ENCODE results near the gene CCDC201. TPM values are rescaled to one million over a fixed set of nuclear protein-coding genes. Genes with fewer than 3 reads are reported as not detected.
"Not testable (repeated sequence)": the region's sequence is repeated elsewhere in the genome, so short reads cannot be mapped to it uniquely, and the experiment has no call there.

CCDC201 gene
- total and polyA plus RNA-seq, 2 of the 4 experiments (the other 2 are of a cell fraction), result not detected

DNA sequence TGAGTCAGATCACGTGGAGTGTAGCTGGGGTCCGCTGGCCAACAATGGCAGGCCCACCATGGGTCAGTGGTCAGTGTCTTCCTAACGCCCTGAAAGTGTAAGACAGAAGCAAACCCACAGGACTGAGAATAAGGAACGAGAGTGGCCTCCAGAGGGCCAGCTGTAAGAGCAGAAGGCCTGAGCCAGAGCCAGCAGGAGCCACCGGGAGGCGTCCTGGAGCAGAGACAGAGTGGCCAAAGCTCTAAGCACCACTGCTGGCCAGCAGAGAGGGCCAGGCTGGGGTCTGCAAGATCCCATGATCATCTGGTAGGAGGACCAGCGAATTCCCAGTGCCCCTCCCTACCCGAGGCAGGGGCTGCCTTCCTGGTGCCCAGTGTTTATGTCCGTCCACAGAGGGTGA lies 9.2 kb downstream of the CCDC201 start:
- Histone ChIP-seq H2BK120ac (ENCODE audit: low read depth, low read length) (no peak overlapping the region), H3K79me1 (ENCODE audit: low read depth in 1 of 2, low read length in 2 of 2) (no peaks in the 10 kb centered on the region), H2BK5ac (ENCODE audit: low read depth, low read length, poor library complexity, severe bottlenecking) (no peak overlapping the region), H2BK15ac (ENCODE audit: low read depth, low read length) (no peak overlapping the region), H3K9me3 (ENCODE audit: control insufficient read depth, insufficient read depth, low read length) (no peaks in the 10 kb centered on the region), H4K91ac (ENCODE audit: insufficient read depth, low read depth, low read length) (no peak overlapping the region), H3K56ac (ENCODE audit: extremely low read depth, insufficient read depth, low read length) (no peak overlapping the region), H3K4ac (ENCODE audit: low read depth, low read length) (no peak overlapping the region), H2AK9ac (replicated peaks; ENCODE audit: low read depth, low read length, poor library complexity) (peak overlapping the region; percentile 11), H3K14ac (replicated peaks; ENCODE audit: low read depth, low read length) (no peak overlapping the region), H3K36me3 (ENCODE audit: control insufficient read depth, insufficient read depth, low read length) (no peaks in the 10 kb centered on the region), H3K23ac (ENCODE audit: low read depth, low read length) (no peak overlapping the region), H4K5ac (ENCODE audit: low read depth, low read length) (no peak overlapping the region), H3K9me1 (ENCODE audit: insufficient read depth, low read length) (0 out of 2 replicates have a peak, but pooled peaks cover 2% of the 10 kb centered on the region), H3K27ac (ENCODE audit: insufficient read depth, low read length) (no peak overlapping the region), H3K9ac (ENCODE audit: low read depth, low read length) (no peak overlapping the region), H3K27me3 (ENCODE audit: control insufficient read depth, insufficient read depth, low read length) (peaks cover 29% of the 10 kb centered on the region), H2BK20ac (ENCODE audit: low read depth, low read length) (no peak overlapping the region), H3K4me1 (ENCODE audit: control insufficient read depth, insufficient read depth, low read length) (no peaks in the 10 kb centered on the region), H4K8ac (ENCODE audit: low read depth in 2 of 2, low read length in 2 of 2) (no peak overlapping the region), H2AK5ac (ENCODE audit: low read depth, low read length) (no peak overlapping the region), H3K4me3 (ENCODE audit: insufficient read depth, low read depth, low read length) (no peak overlapping the region), H3K4me2 (ENCODE audit: low read depth, low read length) (no peak overlapping the region), H3K18ac (ENCODE audit: low read depth, low read length) (no peak overlapping the region), H4K20me1 (ENCODE audit: insufficient read depth, low read length) (no peaks in the 10 kb centered on the region), H2AFZ (replicated peaks; ENCODE audit: low read length, poor library complexity) (no peak overlapping the region)
- no TSS peak for BruUV-seq (replicated peaks)
- ChIA-PET POLR2A (ENCODE audit: unreplicated experiment) (no interaction called here), CTCF (no interaction called here)
- dilution Hi-C loops (cut with HindIII; ENCODE audit: low sequenced_read_pairs, unreplicated experiment), result no loop called here
- ATAC-seq (ENCODE audit: low read depth) (no peak), DNase-seq (no peak)
- intact Hi-C loops (cut with micrococcal nuclease), result no loop called here
- no peak for TF ChIP-seq BHLHE40 (IDR thresholded peaks at IDR 0.05; ENCODE audit: low read depth, low read length)
- TF ChIP-seq, protein P1, sequence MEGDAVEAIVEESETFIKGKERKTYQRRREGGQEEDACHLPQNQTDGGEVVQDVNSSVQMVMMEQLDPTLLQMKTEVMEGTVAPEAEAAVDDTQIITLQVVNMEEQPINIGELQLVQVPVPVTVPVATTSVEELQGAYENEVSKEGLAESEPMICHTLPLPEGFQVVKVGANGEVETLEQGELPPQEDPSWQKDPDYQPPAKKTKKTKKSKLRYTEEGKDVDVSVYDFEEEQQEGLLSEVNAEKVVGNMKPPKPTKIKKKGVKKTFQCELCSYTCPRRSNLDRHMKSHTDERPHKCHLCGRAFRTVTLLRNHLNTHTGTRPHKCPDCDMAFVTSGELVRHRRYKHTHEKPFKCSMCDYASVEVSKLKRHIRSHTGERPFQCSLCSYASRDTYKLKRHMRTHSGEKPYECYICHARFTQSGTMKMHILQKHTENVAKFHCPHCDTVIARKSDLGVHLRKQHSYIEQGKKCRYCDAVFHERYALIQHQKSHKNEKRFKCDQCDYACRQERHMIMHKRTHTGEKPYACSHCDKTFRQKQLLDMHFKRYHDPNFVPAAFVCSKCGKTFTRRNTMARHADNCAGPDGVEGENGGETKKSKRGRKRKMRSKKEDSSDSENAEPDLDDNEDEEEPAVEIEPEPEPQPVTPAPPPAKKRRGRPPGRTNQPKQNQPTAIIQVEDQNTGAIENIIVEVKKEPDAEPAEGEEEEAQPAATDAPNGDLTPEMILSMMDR (conservative IDR thresholded peaks at IDR 0.05; ENCODE audit: low read depth, low read length), result peak; percentile 34
- WGBS, 2 experiments (ENCODE audit: extremely low coverage in 2 of 2, insufficient read length in 1 of 2), result 51% methylated on average over 4 of the region's 9 CpGs; no CpG with 5 or more reads in 1 of the 2 experiments
- in situ Hi-C loops (cut with MboI; ENCODE audit: low sequenced_read_pairs), result loop anchor here (25.0 kb wide), 1 partner anchor 201 kb away; no protein-coding TSS in a partner anchor

GRCh38 chr7:45856888-45857287 lies 16.0 kb downstream of the CCDC201 start:
- H2AK5ac ChIP-seq (ENCODE audit: low read depth, low read length); H3K4ac ChIP-seq (ENCODE audit: low read depth, low read length); H3K4me1 ChIP-seq (ENCODE audit: control insufficient read depth, insufficient read depth, low read length); H3K27ac ChIP-seq (ENCODE audit: insufficient read depth, low read length); H2AK9ac ChIP-seq (replicated peaks; ENCODE audit: low read depth, low read length, poor library complexity); BruUV-seq (replicated peaks); H3K79me1 ChIP-seq (ENCODE audit: low read depth in 1 of 2, low read length in 2 of 2); DNase-seq; H3K23ac ChIP-seq (ENCODE audit: low read depth, low read length); H3K4me3 ChIP-seq (ENCODE audit: insufficient read depth, low read depth, low read length); H4K20me1 ChIP-seq (ENCODE audit: insufficient read depth, low read length); H3K56ac ChIP-seq (ENCODE audit: extremely low read depth, insufficient read depth, low read length); intact Hi-C loops (cut with micrococcal nuclease); H2BK20ac ChIP-seq (ENCODE audit: low read depth, low read length); H4K91ac ChIP-seq (ENCODE audit: insufficient read depth, low read depth, low read length); H3K4me2 ChIP-seq (ENCODE audit: low read depth, low read length); H3K9me3 ChIP-seq (ENCODE audit: control insufficient read depth, insufficient read depth, low read length); H2BK5ac ChIP-seq (ENCODE audit: low read depth, low read length, poor library complexity, severe bottlenecking); H2AFZ ChIP-seq (replicated peaks; ENCODE audit: low read length, poor library complexity); H3K18ac ChIP-seq (ENCODE audit: low read depth, low read length); H4K5ac ChIP-seq (ENCODE audit: low read depth, low read length); H3K9me1 ChIP-seq (ENCODE audit: insufficient read depth, low read length); H2BK120ac ChIP-seq (ENCODE audit: low read depth, low read length); H4K8ac ChIP-seq (ENCODE audit: low read depth in 2 of 2, low read length in 2 of 2); H3K36me3 ChIP-seq (ENCODE audit: control insufficient read depth, insufficient read depth, low read length); dilution Hi-C loops (cut with HindIII; ENCODE audit: low sequenced_read_pairs, unreplicated experiment); ATAC-seq (ENCODE audit: low read depth); H3K14ac ChIP-seq (replicated peaks; ENCODE audit: low read depth, low read length); H3K9ac ChIP-seq (ENCODE audit: low read depth, low read length); POLR2A ChIA-PET (ENCODE audit: unreplicated experiment); H2BK15ac ChIP-seq (ENCODE audit: low read depth, low read length): not testable (repeated sequence)
- no CpG with 5 or more reads among the region's 4 CpGs for WGBS, 2 experiments (ENCODE audit: extremely low coverage in 2 of 2, insufficient read length in 1 of 2)
- peaks cover 15% of the 10 kb centered on the region for H3K27me3 ChIP-seq (ENCODE audit: control insufficient read depth, insufficient read depth, low read length)
- in situ Hi-C loops (cut with MboI; ENCODE audit: low sequenced_read_pairs), result loop anchor here (10.0 to 25.0 kb wide), 2 partner anchors 195 to 702 kb away; partner anchors contain the start of gene RAMP3
- CTCF ChIA-PET, result interaction anchor here (0.6 kb wide), 1 partner anchor 1591 kb away, joined by 9 read pairs; no protein-coding TSS in a partner anchor

Measured in IMR-90 (cell line).